K562 (cell line): Measurements from ENCODE around the gene RASAL3. TPM values are rescaled to one million over a fixed set of nuclear protein-coding genes. Genes with fewer than 3 reads are reported as not detected.

Source experiments
- ATAC-seq: fragments of 200-7000 bp; cut with Tn5 transposase; 3 replicates; pipeline ENCODE4 v1.9.1; 2020; ENCODE audit warnings: moderate library complexity
- BruUV-seq: library from RNA; stranded (reverse); fragments of 400-500 nt; replicated peaks from 2 replicates; lab custom pipeline; 2021; lab: Mats Ljungman, UMichigan
- CTCF ChIA-PET: fragments of 300-600 bp; formaldehyde crosslinking; extraction: SDS; loops from one replicate; lab custom pipeline; 2021; ENCODE audit warnings: low intra/inter-chr PET ratio; lab: Yijun Ruan, JAX
- POLR2A ChIA-PET: fragments of 300-600, 350-650 bp; sonication (Branson Sonifier 250); formaldehyde crosslinking; extraction: SDS; loops from one replicate; lab custom pipeline; 2021; ENCODE audit warnings: antibody characterized with exemption, inconsistent platforms; lab: Yijun Ruan, JAX
- DNase-seq, 4 experiments: peaks; one replicate each; pipeline versions ENCODE4 v3.0.0 to v3.0.0-alpha.2; 2011 to 2018; ENCODE audit warnings: low spot score in 3 of 4, mixed read lengths in 3 of 4; ENCODE audit errors: extremely low read depth in 1 of 4
- FAIRE-seq: peaks from 2 replicates; lab custom pipeline; 2011; peaks lifted over from hg19 to GRCh38; lab: Jason Lieb, UNC
- H2AFZ ChIP-seq: 2 replicates; pipeline ENCODE4 v1.6.0; 2011; ENCODE audit warnings: low read depth, low read length, control low read depth, inconsistent platforms
- H3K27ac ChIP-seq: fragments of 200-600 bp; 3 replicates; pipeline ENCODE4 v1.8.0; 2011; ENCODE audit warnings: low read depth, mild to moderate bottlenecking, control low read depth, inconsistent platforms, low read length, moderate library complexity, mixed read lengths; ENCODE audit errors: extremely low read depth
- H3K27me3 ChIP-seq, 2 experiments: fragments of 300-600 bp in 1 of 2; 2 replicates in 1 of 2; 3 replicates in 1 of 2; pipeline versions ENCODE4 v1.6.0 to v1.8.0; 2011; ENCODE audit warnings: inconsistent platforms in 2 of 2, low read length in 2 of 2, mild to moderate bottlenecking in 1 of 2, mixed read lengths in 1 of 2, moderate library complexity in 1 of 2; ENCODE audit not compliant: control insufficient read depth in 2 of 2, insufficient read depth in 2 of 2
- H3K36me3 ChIP-seq: fragments of 300-600 bp; 3 replicates; pipeline ENCODE4 v1.8.0; 2011; ENCODE audit warnings: mild to moderate bottlenecking, low read length, inconsistent platforms; ENCODE audit not compliant: control insufficient read depth, insufficient read depth
- H3K4me1 ChIP-seq, 2 experiments: fragments of 200-600 bp in 1 of 2; replicated peaks in 1 of 2; 2 replicates in 1 of 2; 3 replicates in 1 of 2; pipeline versions ENCODE4 v1.5.1 to v1.8.0; 2011; ENCODE audit warnings: inconsistent platforms in 2 of 2, low read length in 2 of 2, mild to moderate bottlenecking in 1 of 2, mixed read lengths in 1 of 2, moderate library complexity in 1 of 2; ENCODE audit not compliant: control insufficient read depth in 2 of 2, insufficient read depth in 2 of 2
- H3K4me2 ChIP-seq: 2 replicates; pipeline ENCODE4 v1.6.1; 2011; ENCODE audit warnings: low read length, control low read depth, inconsistent platforms, mixed read lengths; ENCODE audit not compliant: insufficient read depth
- H3K4me3 ChIP-seq: fragments of 200-600 bp; sonication (generic), shearing (Covaris generic); 2 replicates; pipeline ENCODE4 v1.5.1; 2016; ENCODE audit warnings: control low read depth, inconsistent platforms
- H3K79me2 ChIP-seq: fragments of 200-600 bp; 3 replicates; pipeline ENCODE4 v1.8.0; 2011; ENCODE audit warnings: low read length, inconsistent platforms; ENCODE audit not compliant: control insufficient read depth, insufficient read depth
- H3K9ac ChIP-seq, 2 experiments: 2 replicates each; pipeline versions ENCODE4 v1.6.0 to v1.6.1; 2011; ENCODE audit warnings: low read depth in 2 of 2, low read length in 2 of 2, control low read depth in 1 of 2, inconsistent platforms in 1 of 2, mild to moderate bottlenecking in 1 of 2, mixed read lengths in 1 of 2; ENCODE audit not compliant: insufficient read depth in 1 of 2
- H3K9me1 ChIP-seq: one replicate; pipeline ENCODE4 v1.6.0; 2011; ENCODE audit warnings: inconsistent platforms, mild to moderate bottlenecking, low read length, moderate library complexity; ENCODE audit not compliant: control insufficient read depth, insufficient read depth
- H3K9me3 ChIP-seq: replicated peaks from 2 replicates; pipeline ENCODE4 v1.5.1; 2011; ENCODE audit warnings: low read depth, low read length, inconsistent platforms; ENCODE audit not compliant: control insufficient read depth, insufficient read depth
- H4K20me1 ChIP-seq: replicated peaks from 2 replicates; pipeline ENCODE4 v1.6.1; 2011; ENCODE audit warnings: low read length, inconsistent platforms, mixed read lengths; ENCODE audit not compliant: control insufficient read depth, insufficient read depth
- ASH1L ChIP-seq: fragments of 450-650 bp; IDR thresholded peaks from 2 replicates; pipeline ENCODE4 v1.6.1; 2018; ENCODE audit warnings: borderline replicate concordance, mild to moderate bottlenecking, low read depth; ENCODE audit not compliant: partially characterized antibody
- CC2D1A ChIP-seq: fragments of 450-650 bp; IDR thresholded peaks from 2 replicates; pipeline ENCODE4 v1.6.1; 2017; ENCODE audit warnings: mild to moderate bottlenecking
- CREB1 ChIP-seq, 2 experiments: sonication (generic) in 1 of 2; formaldehyde crosslinking in 1 of 2; IDR thresholded peaks; 2 replicates each; pipeline versions ENCODE4 v1.6.1 to v1.8.0; 2012 to 2022; ENCODE audit warnings: inconsistent platforms in 1 of 2, mild to moderate bottlenecking in 1 of 2, missing genetic modification reagents in 1 of 2, moderate library complexity in 1 of 2
- ETV5 ChIP-seq: sonication (generic); formaldehyde crosslinking; IDR thresholded peaks from 2 replicates; pipeline ENCODE4 v1.4.0; 2020; ENCODE audit warnings: low read depth, mild to moderate bottlenecking, missing genetic modification reagents
- FUS ChIP-seq: fragments of 200-400 bp; formaldehyde crosslinking; optimal IDR thresholded peaks from 2 replicates; pipeline ENCODE3; 2017; ENCODE audit warnings: low read depth, low read length
- GATAD2B ChIP-seq: fragments of 450-650 bp; IDR thresholded peaks from 2 replicates; pipeline ENCODE4 v1.6.1; 2017; ENCODE audit warnings: mild to moderate bottlenecking, borderline replicate concordance
- KAT7 ChIP-seq: sonication (generic); formaldehyde crosslinking; IDR thresholded peaks from 2 replicates; pipeline ENCODE4 v1.8.0; 2022; ENCODE audit warnings: missing genetic modification reagents, mild to moderate bottlenecking, borderline replicate concordance
- KDM1A ChIP-seq, 2 experiments: fragments of 450-650 bp; IDR thresholded peaks; 2 replicates each; pipeline ENCODE4 v1.6.1; 2016; ENCODE audit warnings: mild to moderate bottlenecking in 2 of 2
- KLF13 ChIP-seq: fragments of 450-650 bp; IDR thresholded peaks from 2 replicates; pipeline ENCODE4 v1.6.1; 2016; ENCODE audit warnings: missing genetic modification characterization, low read depth, mild to moderate bottlenecking, missing compliant biosample characterization, moderate library complexity, borderline replicate concordance
- PPARD ChIP-seq: fragments of 250-450 bp; sonication (Bioruptor Pico); IDR thresholded peaks from 2 replicates; pipeline ENCODE4 v1.8.0; 2022; ENCODE audit warnings: inconsistent platforms, mild to moderate bottlenecking, moderate library complexity
- RFX1 ChIP-seq: fragments of 450-650 bp; IDR thresholded peaks from 2 replicates; pipeline ENCODE4 v1.6.1; 2016; ENCODE audit warnings: mild to moderate bottlenecking, moderate library complexity
- ZNF184 ChIP-seq: sonication (generic); formaldehyde crosslinking; IDR thresholded peaks from 2 replicates; pipeline ENCODE4 v1.5.0; 2020; ENCODE audit warnings: missing genetic modification reagents
- ZNF23 ChIP-seq: fragments of 250-450 bp; sonication (Bioruptor Pico); IDR thresholded peaks from 2 replicates; pipeline ENCODE4 v1.4.0; 2020; ENCODE audit warnings: mild to moderate bottlenecking
- ZNF354B ChIP-seq: fragments of 250-450 bp; sonication (Bioruptor Pico); IDR thresholded peaks from 2 replicates; pipeline ENCODE4 v1.4.0; 2020
- WGBS: fragments of 100-300 bp; shearing (Covaris generic); methylation state at CpG from one replicate; pipeline ENCODE4 v1.1.6; 2016; ENCODE audit warnings: low coverage, mixed read lengths; ENCODE audit not compliant: insufficient coverage; ENCODE audit errors: missing lambda C conversion rate; 5-methylcytosine and 5-hydroxymethylcytosine counted together
- in situ Hi-C: fragments of 300-500 bp; cut with MboI; formaldehyde crosslinking; loops from 4 replicates; pipeline ENCODE4 v1.15.0; 2018; ENCODE audit warnings: inconsistent platforms, mixed read lengths
- intact Hi-C: fragments of 100-400 bp; cut with micrococcal nuclease; formaldehyde crosslinking; loops from 2 replicates; pipeline ENCODE4 v1.14.2; 2022
- polyA plus RNA-seq, 8 experiments: library from polyadenylated mRNA; depleted of rRNA in 4 of 8; stranded (reverse) in 5 of 8; unstranded in 3 of 8; fragments of >200 nt; fragmentation: Nextera tagmentation in 2 of 8; fragmentation: Illumina TruSeq in 1 of 8; extraction: Ambion mirVana in 2 of 8; extraction: Trizol in 1 of 8; gene quantifications; 2 replicates each; pipeline versions ENCODE4 v1.2.1 to v1.2.3, GENCODE V29; 2011 to 2014; ENCODE audit warnings: inconsistent platforms in 1 of 8, missing spikeins in 1 of 8
- total RNA-seq, 7 experiments: library from RNA; depleted of rRNA in 6 of 7; stranded (reverse); fragments of >200 nt in 6 of 7; fragmentation: Illumina TruSeq in 2 of 7; extraction: Trizol in 2 of 7; gene quantifications; 2 replicates each; pipeline versions ENCODE4 v1.2.1 to v1.2.3, GENCODE V29; 2011 to 2021; ENCODE audit warnings: low replicate concordance in 1 of 7
- TF ChIP-seq, protein P1 (sequence below), 2 experiments: IDR thresholded peaks; 2 replicates each; pipeline ENCODE4 v1.6.1; 2012; ENCODE audit warnings: improper control_type of control experiment in 2 of 2, low read depth in 2 of 2, low read length in 2 of 2, borderline replicate concordance in 1 of 2
- TF ChIP-seq, protein P2 (sequence below): sonication (generic); formaldehyde crosslinking; IDR thresholded peaks from 2 replicates; pipeline ENCODE4 v1.8.1; 2023; ENCODE audit warnings: mild to moderate bottlenecking, missing genetic modification reagents

Gene RASAL3
- total and polyA plus RNA-seq, 9 of the 15 experiments (the other 6 are each of a cell fraction or from before 2014, with no cell fraction given) = 0.07 to 0.44 TPM; not detected in 7

DNA sequence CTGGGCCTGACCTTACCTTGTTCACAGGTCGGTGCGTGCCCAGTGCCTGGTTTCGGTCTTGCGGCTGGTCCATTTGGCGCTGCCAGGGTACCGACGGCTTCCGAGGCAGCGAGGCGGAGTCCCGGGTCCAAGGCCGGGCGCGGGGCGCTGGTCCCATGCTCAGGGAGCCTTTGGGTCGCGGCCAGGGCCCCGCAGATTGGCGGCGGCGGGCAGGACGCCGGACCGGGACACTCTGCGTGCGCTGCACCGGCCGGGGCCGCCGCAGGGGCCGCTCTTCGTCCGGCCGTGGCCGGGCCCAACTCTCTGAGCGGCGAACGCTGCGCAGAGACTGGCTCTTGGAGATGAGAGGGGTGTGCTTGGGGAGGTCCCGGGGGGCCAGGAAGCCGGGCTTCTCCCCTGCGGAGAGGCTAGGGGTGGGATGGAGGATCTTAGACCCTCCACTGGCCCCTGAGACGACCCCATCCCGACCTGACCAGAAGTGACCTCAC lies 11.2 kb downstream of the RASAL3 start:
- H3K4me3 ChIP-seq = peak overlapping the region; percentile 25; the same call in 1 of the 2 replicates
- 0 out of 2 replicates have a peak, but pooled peaks cover 2% of the 10 kb centered on the region for H4K20me1 ChIP-seq
- TF ChIP-seq FUS (no peak), CC2D1A (no peak), CREB1 (IDR thresholded peaks at IDR 0.05) (no peak), CREB1 (CRISPR knock-in tag; IDR thresholded peaks at IDR 0.05) (peak; percentile 5; the same call in 1 of the 2 replicates), KDM1A (IDR thresholded peaks at IDR 0.05) (0 out of 4 replicates have a peak, but pooled peaks of 1 of the 2 experiments have one; percentile 1), ZNF23 (CRISPR knock-in tag) (no peak), KLF13 (tag) (no peak), KAT7 (0 out of 2 replicates have a peak, but pooled peaks have one; percentile 17), ZNF184 (CRISPR knock-in tag) (no peak), GATAD2B (no peak), ASH1L (no peak), ETV5 (CRISPR knock-in tag) (no peak), RFX1 (no peak), ZNF354B (CRISPR knock-in tag) (no peak), PPARD (CRISPR knock-in tag) (no peak)
- TF ChIP-seq, protein P1, sequence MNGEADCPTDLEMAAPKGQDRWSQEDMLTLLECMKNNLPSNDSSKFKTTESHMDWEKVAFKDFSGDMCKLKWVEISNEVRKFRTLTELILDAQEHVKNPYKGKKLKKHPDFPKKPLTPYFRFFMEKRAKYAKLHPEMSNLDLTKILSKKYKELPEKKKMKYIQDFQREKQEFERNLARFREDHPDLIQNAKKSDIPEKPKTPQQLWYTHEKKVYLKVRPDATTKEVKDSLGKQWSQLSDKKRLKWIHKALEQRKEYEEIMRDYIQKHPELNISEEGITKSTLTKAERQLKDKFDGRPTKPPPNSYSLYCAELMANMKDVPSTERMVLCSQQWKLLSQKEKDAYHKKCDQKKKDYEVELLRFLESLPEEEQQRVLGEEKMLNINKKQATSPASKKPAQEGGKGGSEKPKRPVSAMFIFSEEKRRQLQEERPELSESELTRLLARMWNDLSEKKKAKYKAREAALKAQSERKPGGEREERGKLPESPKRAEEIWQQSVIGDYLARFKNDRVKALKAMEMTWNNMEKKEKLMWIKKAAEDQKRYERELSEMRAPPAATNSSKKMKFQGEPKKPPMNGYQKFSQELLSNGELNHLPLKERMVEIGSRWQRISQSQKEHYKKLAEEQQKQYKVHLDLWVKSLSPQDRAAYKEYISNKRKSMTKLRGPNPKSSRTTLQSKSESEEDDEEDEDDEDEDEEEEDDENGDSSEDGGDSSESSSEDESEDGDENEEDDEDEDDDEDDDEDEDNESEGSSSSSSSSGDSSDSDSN (IDR thresholded peaks at IDR 0.05; ENCODE audit: borderline replicate concordance in 1 of 2, low read depth in 2 of 2, low read length in 2 of 2) = no peak
- TF ChIP-seq, protein P2, sequence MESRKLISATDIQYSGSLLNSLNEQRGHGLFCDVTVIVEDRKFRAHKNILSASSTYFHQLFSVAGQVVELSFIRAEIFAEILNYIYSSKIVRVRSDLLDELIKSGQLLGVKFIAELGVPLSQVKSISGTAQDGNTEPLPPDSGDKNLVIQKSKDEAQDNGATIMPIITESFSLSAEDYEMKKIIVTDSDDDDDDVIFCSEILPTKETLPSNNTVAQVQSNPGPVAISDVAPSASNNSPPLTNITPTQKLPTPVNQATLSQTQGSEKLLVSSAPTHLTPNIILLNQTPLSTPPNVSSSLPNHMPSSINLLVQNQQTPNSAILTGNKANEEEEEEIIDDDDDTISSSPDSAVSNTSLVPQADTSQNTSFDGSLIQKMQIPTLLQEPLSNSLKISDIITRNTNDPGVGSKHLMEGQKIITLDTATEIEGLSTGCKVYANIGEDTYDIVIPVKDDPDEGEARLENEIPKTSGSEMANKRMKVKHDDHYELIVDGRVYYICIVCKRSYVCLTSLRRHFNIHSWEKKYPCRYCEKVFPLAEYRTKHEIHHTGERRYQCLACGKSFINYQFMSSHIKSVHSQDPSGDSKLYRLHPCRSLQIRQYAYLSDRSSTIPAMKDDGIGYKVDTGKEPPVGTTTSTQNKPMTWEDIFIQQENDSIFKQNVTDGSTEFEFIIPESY (CRISPR knock-in tag) = 0 out of 2 replicates have a peak, but pooled peaks have one; percentile 24
- in situ Hi-C loops (no loop called here), intact Hi-C loops (no loop called here)
- peaks cover 29 to 58% of the 10 kb centered on the region in 2 experiments for H3K4me1 ChIP-seq
- H3K4me2 ChIP-seq = peak overlapping the region; percentile 86
- ATAC-seq (no peak), DNase-seq (no peak), FAIRE-seq (no peak)
- WGBS = 95% methylated on average over 12 of the region's 44 CpGs
- BruUV-seq = no TSS peak
- ChIA-PET POLR2A (interaction anchor here (1.0 to 1.4 kb wide), 3 partner anchors 14 to 16 kb away, joined by 5 to 6 read pairs (median 5); no protein-coding TSS in a partner anchor), CTCF (no interaction called here)
- no peak overlapping the region for H3K27ac ChIP-seq
- H3K9ac ChIP-seq = peak overlapping the region in 1 of 2 experiments; percentile 75; a peak in 2 of 4 replicates
- no peaks in the 10 kb centered on the region for H3K9me1 ChIP-seq
- H3K79me2 ChIP-seq = no peaks in the 10 kb centered on the region
- H3K36me3 ChIP-seq = no peaks in the 10 kb centered on the region
- H3K9me3 ChIP-seq = no peaks in the 10 kb centered on the region
- no peaks in the 10 kb centered on the region; a peak in 1 of 5 replicates for H3K27me3 ChIP-seq
- peak overlapping the region; percentile 92; the same call in 1 of the 2 replicates for H2AFZ ChIP-seq
